ENCODE results near the gene ATG12. TPM values are rescaled to one million over a fixed set of nuclear protein-coding genes. Genes with fewer than 3 reads are reported as not detected.

The ATG12 gene
- total and polyA plus RNA-seq, 4 donors: 14.8 to 43.1 (median 24.1) TPM

- no peak for DNase-seq (ENCODE audit: low spot score)
- Histone ChIP-seq H3K9me3 (ENCODE audit: control insufficient read depth in 4 of 4, low read length in 3 of 4) (no peaks in the 10 kb centered on the region), H3K4me3 (ENCODE audit: low read depth in 1 of 3, low read length in 3 of 3) (no peak overlapping the region), H3K27ac (ENCODE audit: low read depth in 1 of 2, low read length in 2 of 2) (peak overlapping the region; percentile 83 to 84), H3K9ac (ENCODE audit: low read depth in 1 of 2, low read length in 2 of 2) (no peak overlapping the region), H3K36me3 (ENCODE audit: control insufficient read depth in 4 of 4, insufficient read depth in 3 of 4, low read depth in 1 of 4, low read length in 3 of 4) (peaks cover 0 to 17% (median 6%) of the 10 kb centered on the region in 4 donors), H3K27me3 (ENCODE audit: control insufficient read depth in 4 of 4, insufficient read depth in 4 of 4, low read length in 3 of 4) (no peaks in the 10 kb centered on the region), H3K4me1 (ENCODE audit: control insufficient read depth in 4 of 4, insufficient read depth in 4 of 4, low read length in 3 of 4) (peaks cover 5 to 74% (median 35%) of the 10 kb centered on the region in 4 donors)
- WGBS: 65% methylated on average over 2 of the region's 2 CpGs
- no peak for TF ChIP-seq GABPA (IDR thresholded peaks at IDR 0.05 in 1 of 2, conservative IDR thresholded peaks at IDR 0.05 in 1 of 2)
- no peak for TF ChIP-seq REST (IDR thresholded peaks at IDR 0.05)
- TF ChIP-seq, protein P1, sequence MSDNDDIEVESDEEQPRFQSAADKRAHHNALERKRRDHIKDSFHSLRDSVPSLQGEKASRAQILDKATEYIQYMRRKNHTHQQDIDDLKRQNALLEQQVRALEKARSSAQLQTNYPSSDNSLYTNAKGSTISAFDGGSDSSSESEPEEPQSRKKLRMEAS (IDR thresholded peaks at IDR 0.05): no peak
- TF ChIP-seq EGR1 (IDR thresholded peaks at IDR 0.05; ENCODE audit: low read depth in 2 of 2): no peak
- TF ChIP-seq HNF4A (conservative IDR thresholded peaks at IDR 0.05): no peak
- TF ChIP-seq FOXA1 (IDR thresholded peaks at IDR 0.05): no peak
Measured at GRCh38 chr5:115800108-115800507, 41.3 kb downstream of the ATG12 start.

DNA sequence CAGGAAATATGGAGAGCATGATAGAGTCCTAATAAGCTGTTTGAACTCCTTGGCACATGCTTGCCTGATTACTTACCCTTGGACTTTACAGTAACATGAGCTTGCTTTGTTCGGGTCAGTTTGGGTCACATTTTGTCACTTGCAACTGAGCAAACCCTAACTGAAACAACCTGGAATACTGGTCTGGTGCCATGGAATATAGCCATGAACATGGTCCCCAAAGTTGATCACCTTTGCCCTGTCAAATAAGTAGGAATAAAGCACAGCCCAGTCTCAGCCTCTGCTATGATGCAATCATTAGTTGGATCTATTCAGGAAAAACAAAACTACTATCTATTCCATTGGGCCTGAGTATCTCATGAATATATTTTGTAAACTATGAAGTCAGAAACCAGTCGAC lies 43.1 kb downstream of the ATG12 start:
- Histone ChIP-seq H3K4me3 (ENCODE audit: low read depth in 1 of 3, low read length in 3 of 3) (no peak overlapping the region), H3K27ac (ENCODE audit: low read depth in 1 of 2, low read length in 2 of 2) (peak overlapping the region; percentile 83 to 84), H3K9me3 (ENCODE audit: control insufficient read depth in 4 of 4, low read length in 3 of 4) (no peaks in the 10 kb centered on the region), H3K27me3 (ENCODE audit: control insufficient read depth in 4 of 4, insufficient read depth in 4 of 4, low read length in 3 of 4) (no peaks in the 10 kb centered on the region), H3K9ac (ENCODE audit: low read depth in 1 of 2, low read length in 2 of 2) (no peak overlapping the region), H3K4me1 (ENCODE audit: control insufficient read depth in 4 of 4, insufficient read depth in 4 of 4, low read length in 3 of 4) (peaks cover 3 to 67% (median 35%) of the 10 kb centered on the region in 4 donors), H3K36me3 (ENCODE audit: control insufficient read depth in 4 of 4, insufficient read depth in 3 of 4, low read depth in 1 of 4, low read length in 3 of 4) (peaks cover 0 to 3% (median 0%) of the 10 kb centered on the region in 4 donors)
- no peak for DNase-seq (ENCODE audit: low spot score)
- 25% methylated on average over 2 of the region's 2 CpGs for WGBS
- peak; percentile 91 for TF ChIP-seq ATF3 (IDR thresholded peaks at IDR 0.05)
- peak in 1 of 2 donors; percentile 23 for TF ChIP-seq GABPA (IDR thresholded peaks at IDR 0.05 in 1 of 2, conservative IDR thresholded peaks at IDR 0.05 in 1 of 2)
- TF ChIP-seq NR2F2 (IDR thresholded peaks at IDR 0.05): peak; percentile 86
- peak; percentile 91 for TF ChIP-seq YY1 (IDR thresholded peaks at IDR 0.05)
- TF ChIP-seq TAF1 (conservative IDR thresholded peaks at IDR 0.05): no peak
- peak; percentile 95 for TF ChIP-seq SP1 (IDR thresholded peaks at IDR 0.05)
- TF ChIP-seq HNF4A (conservative IDR thresholded peaks at IDR 0.05): peak; percentile 94
- TF ChIP-seq, protein P1 (IDR thresholded peaks at IDR 0.05): peak; percentile 91
- peak; percentile 74 for TF ChIP-seq FOXA1 (IDR thresholded peaks at IDR 0.05)
- TF ChIP-seq REST (IDR thresholded peaks at IDR 0.05): peak; percentile 59
- TF ChIP-seq, protein P2, sequence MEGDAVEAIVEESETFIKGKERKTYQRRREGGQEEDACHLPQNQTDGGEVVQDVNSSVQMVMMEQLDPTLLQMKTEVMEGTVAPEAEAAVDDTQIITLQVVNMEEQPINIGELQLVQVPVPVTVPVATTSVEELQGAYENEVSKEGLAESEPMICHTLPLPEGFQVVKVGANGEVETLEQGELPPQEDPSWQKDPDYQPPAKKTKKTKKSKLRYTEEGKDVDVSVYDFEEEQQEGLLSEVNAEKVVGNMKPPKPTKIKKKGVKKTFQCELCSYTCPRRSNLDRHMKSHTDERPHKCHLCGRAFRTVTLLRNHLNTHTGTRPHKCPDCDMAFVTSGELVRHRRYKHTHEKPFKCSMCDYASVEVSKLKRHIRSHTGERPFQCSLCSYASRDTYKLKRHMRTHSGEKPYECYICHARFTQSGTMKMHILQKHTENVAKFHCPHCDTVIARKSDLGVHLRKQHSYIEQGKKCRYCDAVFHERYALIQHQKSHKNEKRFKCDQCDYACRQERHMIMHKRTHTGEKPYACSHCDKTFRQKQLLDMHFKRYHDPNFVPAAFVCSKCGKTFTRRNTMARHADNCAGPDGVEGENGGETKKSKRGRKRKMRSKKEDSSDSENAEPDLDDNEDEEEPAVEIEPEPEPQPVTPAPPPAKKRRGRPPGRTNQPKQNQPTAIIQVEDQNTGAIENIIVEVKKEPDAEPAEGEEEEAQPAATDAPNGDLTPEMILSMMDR (IDR thresholded peaks at IDR 0.05; ENCODE audit: low read depth, low read length, missing input control): no peak
- TF ChIP-seq, protein P3, sequence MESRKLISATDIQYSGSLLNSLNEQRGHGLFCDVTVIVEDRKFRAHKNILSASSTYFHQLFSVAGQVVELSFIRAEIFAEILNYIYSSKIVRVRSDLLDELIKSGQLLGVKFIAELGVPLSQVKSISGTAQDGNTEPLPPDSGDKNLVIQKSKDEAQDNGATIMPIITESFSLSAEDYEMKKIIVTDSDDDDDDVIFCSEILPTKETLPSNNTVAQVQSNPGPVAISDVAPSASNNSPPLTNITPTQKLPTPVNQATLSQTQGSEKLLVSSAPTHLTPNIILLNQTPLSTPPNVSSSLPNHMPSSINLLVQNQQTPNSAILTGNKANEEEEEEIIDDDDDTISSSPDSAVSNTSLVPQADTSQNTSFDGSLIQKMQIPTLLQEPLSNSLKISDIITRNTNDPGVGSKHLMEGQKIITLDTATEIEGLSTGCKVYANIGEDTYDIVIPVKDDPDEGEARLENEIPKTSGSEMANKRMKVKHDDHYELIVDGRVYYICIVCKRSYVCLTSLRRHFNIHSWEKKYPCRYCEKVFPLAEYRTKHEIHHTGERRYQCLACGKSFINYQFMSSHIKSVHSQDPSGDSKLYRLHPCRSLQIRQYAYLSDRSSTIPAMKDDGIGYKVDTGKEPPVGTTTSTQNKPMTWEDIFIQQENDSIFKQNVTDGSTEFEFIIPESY (IDR thresholded peaks at IDR 0.05): peak; percentile 83
- peak; percentile 79 to 89 for TF ChIP-seq JUND (IDR thresholded peaks at IDR 0.05)
- no peak for TF ChIP-seq EGR1 (IDR thresholded peaks at IDR 0.05; ENCODE audit: low read depth in 2 of 2)
- peak; percentile 79 for TF ChIP-seq FOXA2 (IDR thresholded peaks at IDR 0.05)
- TF ChIP-seq RXRA (IDR thresholded peaks at IDR 0.05): peak; percentile 99
- peak; percentile 81 for TF ChIP-seq HNF4G (IDR thresholded peaks at IDR 0.05)
- TF ChIP-seq RAD21 (IDR thresholded peaks at IDR 0.05): peak; percentile 63 to 68

Measured in liver (tissue), 9 donors.